Hematopoietic multipotent progenitor cell treated with erythropoietin and hydrocortisone succinate and interleukin-3 and kit ligand, for 17 days (in vitro differentiated cells): Measurements from ENCODE around the gene CEP63.
"Not testable (repeated sequence)": the region's sequence is repeated elsewhere in the genome, so short reads cannot be mapped to it uniquely, and the experiment has no call there.

Experiments
- DNase-seq: peaks from one replicate; pipeline ENCODE4 v3.0.0-alpha.2; 2015; ENCODE audit warnings: low spot score

Gene CEP63

GRCh38 chr3:134516905-134517304 lies 31.0 kb downstream of the CEP63 start:
- no peak for DNase-seq

DNA sequence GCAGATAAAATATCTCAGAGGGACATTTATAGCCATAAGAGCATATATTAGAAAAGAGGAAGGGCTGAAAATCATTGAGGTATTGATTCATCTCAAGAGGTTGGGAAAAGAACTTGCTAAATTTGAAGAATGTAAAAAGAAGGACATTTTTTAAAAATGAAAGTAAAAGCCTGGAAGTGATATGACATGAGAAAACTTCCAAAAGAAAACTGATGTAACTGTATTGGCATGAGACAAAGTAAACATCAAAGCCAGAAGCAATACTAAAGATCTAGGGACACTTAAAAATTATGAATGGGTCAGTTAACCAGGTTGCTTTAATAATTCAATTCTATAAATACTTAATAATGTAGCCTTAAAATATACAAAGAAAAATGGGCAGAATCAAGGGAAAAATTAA lies 31.9 kb downstream of the CEP63 start:
- DNase-seq, result no peak

DNA sequence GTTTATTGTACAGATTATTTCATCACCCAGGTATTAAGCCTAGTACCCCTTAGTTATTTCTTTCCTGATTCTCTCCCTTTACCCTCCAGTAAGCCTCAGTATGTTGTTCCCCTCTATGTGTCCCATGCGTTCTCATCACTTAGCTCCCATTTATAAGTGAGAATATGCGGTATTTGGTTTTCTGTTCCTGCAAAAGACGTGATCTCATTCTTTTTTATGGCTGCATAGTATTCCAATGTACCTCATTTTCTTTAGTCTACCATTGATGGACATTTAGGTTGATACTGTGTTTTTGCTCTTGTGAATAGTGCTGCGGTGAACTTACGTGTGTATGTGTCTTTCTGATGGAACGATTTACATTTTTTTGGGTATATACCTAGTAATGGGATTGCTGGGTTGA lies 36.7 kb downstream of the CEP63 start:
- no peak for DNase-seq

DNA sequence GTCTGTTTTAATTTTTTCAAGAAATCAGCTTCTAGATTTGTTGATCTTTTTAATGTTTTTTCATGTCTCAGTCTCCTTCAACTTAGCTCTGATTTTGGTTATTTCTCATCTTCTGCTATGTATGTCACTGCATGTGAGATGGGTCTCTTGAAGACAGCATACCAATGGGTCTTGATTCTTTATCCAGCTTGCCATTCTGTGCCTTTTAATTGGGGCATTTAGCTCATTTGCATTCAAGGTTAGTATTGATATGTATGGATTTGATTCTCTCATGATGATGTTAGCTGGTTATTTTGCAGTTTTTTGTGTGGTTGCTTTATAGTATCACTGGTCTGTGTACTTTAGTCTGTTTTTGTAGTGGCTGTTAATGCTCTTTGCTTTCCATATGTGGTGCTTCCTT lies 39.4 kb downstream of the CEP63 start:
- DNase-seq, result no peak

- no peak for DNase-seq
Observed at GRCh38 chr3:134526319-134526718, 40.5 kb downstream of the CEP63 start.

GRCh38 chr3:134527037-134527436 lies 41.2 kb downstream of the CEP63 start:
- no peak for DNase-seq

DNA sequence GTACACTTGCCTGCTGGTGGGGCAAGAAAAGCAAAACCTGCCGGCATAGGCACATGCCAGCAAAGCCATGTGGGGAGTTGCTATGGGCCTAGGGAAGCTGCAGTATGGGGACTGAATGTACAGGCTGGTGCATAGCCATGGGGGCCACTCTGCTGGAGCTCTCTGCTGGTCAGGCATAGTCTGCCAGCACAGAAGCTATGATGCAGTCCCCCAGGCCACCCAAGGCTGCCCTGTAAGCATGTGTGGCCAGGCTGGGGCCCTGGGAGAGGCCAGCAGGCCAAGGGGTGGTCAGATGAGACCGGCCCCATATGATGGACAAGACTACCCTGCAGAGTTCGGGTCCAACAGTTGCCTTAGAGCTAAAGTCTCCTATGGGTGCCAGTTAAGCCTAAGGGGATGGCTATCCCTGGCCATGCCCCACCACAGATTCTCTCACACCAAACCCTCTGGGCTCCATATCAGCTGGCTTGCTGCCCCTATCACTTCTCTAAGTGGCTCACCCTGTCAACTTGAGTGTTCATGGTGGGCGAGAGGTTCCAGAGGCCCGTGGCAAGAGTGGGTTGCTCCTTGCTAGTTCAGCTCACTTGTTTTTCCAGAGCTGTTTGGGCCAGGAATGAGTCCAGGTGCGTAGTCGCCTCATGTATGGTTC lies 41.8 kb downstream of the CEP63 start:
- no peak for DNase-seq

DNA sequence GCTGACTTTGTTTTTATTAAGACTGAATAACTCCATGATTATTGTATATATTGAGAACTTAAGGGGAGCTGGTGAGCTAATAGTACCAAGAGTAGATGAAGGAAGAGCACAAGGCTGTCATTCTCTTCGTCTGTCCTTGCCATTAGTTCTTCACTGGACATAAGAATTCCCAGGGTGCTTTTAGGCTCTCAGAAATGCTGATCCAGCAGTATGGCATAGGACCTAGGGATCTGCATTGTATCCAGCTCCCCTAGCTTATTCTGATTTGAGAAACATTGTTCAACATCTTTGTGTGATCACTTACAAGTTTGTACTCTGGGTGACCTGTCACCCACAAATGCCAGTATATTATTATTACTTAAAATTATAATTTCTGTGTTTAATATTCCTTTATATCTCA lies 47.6 kb downstream of the CEP63 start:
- no peak for DNase-seq

DNA sequence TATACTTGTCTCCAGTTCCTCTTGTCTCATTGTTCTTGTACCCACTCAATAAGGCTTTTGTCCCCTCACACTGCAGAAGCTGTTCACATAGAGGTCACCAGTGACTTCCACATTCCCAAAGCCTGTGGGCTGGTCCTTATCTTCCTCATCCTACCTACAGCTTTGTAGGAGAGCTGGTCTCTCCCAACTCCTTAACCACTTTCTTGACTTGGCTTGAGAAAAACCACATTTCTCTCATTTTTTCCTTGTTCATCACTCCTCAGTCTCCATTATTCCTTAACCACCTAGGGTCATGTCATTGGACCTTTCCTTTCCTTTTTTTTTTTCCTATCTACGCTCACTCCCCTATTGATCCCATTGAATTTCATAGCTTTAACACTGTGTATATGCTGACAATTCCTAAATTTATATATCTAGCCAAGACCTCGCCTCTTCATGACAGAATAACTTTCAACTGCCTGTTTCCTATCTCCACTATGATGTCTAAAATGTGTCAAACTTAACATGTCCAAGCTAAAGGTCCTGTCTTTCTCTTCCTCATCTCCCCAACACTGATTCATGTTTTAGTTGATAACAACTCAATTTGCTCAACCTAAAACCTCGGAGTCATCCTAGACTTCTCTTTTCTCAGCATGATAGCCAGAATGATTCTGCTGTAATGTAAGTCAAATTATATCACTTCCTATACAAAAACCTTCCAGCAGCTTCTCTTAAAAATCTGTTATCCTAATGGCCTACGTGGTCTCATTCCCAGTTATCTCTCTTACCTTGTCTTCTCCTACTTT lies 49.5 kb downstream of the CEP63 start:
- DNase-seq, result no peak

DNA sequence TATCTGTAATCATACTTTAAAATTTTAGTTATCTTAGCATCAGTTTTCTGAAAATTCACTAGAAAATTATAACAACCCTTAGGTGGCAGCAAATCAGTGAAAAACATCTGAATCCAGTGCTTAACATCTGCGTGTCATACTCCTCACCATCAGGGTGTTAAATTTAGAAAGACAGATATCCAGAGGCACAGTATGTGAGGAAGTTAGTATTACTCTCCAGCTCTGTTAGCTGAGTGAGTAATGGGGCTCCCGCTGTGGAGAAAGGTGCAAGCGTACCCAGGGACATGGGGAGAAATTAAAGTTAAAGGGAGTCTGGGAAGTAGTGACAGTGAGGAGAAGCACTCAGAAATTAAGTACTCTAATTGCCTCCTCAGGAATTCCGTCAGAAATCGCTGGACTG lies 50.9 kb downstream of the CEP63 start:
- DNase-seq, result no peak

GRCh38 chr3:134542287-134542958 lies 56.6 kb downstream of the CEP63 start:
- DNase-seq, result no peak

DNA sequence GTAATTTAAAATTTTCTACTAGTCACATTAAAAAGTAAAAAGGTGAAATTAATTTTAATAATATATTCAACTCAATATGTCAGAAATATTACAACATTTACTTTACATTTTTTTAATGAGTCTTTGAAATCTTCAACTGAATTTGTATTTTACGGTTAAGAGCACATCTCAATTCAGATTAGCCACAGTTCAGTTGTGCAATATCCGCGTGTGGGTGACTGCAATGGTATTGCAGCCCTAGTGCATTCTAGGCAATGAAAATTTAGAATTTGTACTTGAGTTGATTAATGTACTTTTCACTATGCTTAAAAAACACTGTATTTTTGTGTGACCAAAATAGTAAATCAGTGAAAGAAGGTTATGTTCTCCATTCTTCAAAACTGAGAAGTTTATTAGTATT lies 57.3 kb downstream of the CEP63 start:
- DNase-seq, result no peak

- no peak for DNase-seq
Observed at GRCh38 chr3:134544316-134544715, 58.5 kb downstream of the CEP63 start.

DNA sequence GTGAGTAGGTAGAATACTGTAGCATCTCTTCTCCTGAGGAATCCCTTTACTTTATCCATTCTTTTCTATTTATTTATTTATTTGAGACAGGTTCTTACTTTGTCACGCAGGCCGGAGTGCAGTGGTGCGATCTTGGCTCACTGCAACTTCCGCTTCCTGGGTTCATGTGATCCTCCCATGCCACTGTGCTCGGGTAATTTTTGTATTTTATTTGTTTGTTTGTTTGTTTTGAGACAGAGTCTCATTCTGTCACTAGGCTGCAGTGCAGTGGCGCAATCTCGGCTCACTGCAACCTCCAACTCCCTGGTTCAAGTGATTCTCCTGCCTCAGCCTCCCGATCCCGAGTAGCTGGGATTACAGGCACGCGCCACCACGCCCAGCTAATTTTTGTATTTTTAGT lies 58.9 kb downstream of the CEP63 start:
- DNase-seq, result not testable (repeated sequence)

DNA sequence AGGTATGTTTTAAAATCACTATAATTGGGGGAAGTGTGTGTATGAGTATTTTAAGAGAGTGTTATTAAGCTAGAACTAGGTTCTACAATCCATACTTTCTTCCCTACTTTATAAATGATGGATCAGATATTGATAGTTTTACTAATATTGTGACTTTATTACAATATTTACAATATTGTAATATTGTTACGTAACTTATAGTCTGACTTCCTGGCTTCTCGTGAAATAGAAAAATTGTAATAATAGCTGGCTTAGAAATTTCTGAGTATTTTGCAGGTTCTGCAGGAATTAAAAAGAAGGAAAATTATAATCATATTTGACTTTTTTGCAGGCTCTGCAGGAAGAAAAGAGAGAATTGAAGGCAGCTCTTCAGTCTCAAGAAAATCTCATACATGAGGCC lies 60.0 kb downstream of the CEP63 start:
- no peak for DNase-seq

DNA sequence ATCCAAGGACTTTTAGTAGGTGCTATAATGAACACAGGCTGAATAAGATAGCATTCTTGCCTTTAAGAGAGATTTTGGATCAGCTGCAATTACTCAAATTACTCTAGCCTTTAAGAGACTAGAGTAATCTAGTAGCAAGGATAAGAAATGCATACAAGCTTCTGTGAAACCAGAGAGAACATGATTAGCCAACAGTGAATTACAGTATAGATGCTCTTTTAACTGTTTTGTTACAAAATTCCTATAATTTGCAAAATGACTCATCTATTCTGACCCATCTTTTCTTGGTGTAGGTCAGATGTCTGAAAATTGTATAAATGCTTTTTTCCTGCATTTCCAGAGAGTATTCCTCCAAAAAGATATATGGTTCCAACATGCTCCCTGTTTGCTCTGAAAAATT lies 66.9 kb downstream of the CEP63 start:
- DNase-seq, result no peak

DNA sequence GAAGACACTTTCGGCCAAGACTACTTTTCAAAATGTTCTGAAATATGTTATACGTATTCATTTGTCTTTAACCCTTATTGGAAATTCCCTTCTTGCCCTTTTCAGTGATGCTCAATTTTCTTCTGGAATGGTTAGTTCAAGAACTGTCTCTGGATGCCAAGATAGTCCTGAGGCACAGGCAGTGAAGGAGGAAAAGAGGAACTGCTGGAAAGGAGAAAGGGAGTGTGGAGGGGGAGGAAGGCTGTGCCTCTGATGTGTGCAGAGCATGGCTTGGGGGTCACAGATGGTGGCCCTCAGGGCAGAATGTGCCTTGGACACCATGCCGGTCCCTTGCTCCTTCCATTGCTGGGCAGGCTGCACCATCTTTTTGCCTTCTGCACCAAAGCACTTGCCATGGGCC lies 73.7 kb downstream of the CEP63 start:
- DNase-seq, result no peak

GRCh38 chr3:134562055-134562454 lies 76.2 kb downstream of the CEP63 start:
- DNase-seq, result no peak

GRCh38 chr3:134563601-134564000 lies 77.7 kb downstream of the CEP63 start:
- DNase-seq, result no peak

- no peak for DNase-seq
Observed at GRCh38 chr3:134564991-134565390, 79.1 kb downstream of the CEP63 start.

DNA sequence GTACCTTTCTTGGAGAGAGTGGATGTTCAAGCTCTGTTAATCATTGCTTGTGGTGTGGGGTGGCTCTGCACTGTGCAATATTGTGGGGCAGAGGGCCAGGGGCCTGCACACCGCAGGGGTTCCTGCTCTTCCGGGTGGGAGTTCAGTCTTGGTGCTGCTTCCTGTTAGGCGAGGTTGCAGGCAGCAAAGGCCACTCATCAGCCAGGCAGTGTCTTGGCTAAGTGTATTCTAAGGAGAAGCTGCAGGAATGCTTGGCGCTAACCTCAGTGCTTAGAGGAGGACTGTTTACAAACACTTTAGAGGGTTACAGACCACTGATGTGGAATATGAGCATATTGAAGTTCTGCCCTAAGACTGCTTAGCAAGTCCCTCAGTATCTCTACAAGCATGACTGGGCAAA lies 81.7 kb downstream of the CEP63 start:
- no peak for DNase-seq

GRCh38 chr3:134568790-134569189 lies 82.9 kb downstream of the CEP63 start:
- DNase-seq, result no peak

DNA sequence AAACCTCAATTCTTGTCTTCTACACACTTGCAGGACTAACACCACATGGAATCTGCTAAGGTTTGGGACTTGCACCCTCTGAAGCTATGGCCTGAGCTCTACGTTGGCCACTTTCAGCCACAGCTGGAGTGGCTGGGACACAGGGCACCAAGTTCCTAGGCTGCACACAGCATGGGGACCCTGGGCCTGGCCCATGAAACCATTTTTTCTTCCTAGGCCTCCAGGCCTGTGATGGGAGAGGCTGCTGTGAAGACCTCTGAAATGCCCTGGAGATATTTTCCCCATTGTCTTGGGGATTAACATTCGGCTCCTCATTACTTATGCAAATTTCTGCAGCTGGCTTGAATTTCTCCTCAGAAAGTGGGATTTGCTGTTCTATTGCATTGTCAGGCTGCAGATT lies 84.0 kb downstream of the CEP63 start:
- not testable (repeated sequence) for DNase-seq
